Epidermal melanocyte (primary cell): ENCODE results near the gene ATF6.
A peak's percentile ranks its signal among the peaks of the same experiment; 100 is the strongest.
"Not testable (repeated sequence)": the region's sequence is repeated elsewhere in the genome, so short reads cannot be mapped to it uniquely, and the experiment has no call there.

Experiments
- DNase-seq: peaks from one replicate; pipeline ENCODE4 v3.0.0; 2011; ENCODE audit warnings: low spot score; ENCODE audit not compliant: insufficient read length

Gene ATF6

DNA sequence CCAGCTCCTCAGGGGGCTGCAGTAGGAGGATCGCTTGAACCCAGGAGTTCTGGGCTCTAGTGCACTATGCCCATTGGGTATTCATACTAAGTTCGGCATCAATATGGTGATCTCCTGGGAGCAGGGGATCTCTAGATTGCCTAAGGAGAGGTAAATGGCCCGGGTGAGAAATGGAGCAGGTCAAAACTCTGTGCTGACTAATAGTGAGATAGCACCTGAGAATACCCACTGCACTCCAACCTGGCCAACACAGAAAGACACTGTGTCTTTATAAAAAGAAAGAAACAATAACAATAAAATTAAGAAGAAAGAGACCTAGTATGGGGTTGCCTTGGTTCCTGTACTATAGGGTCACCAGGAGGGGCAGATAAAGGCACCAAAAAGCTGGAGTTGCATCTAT, 30.3 kb upstream of the ATF6 start:
- DNase-seq: no peak

DNA sequence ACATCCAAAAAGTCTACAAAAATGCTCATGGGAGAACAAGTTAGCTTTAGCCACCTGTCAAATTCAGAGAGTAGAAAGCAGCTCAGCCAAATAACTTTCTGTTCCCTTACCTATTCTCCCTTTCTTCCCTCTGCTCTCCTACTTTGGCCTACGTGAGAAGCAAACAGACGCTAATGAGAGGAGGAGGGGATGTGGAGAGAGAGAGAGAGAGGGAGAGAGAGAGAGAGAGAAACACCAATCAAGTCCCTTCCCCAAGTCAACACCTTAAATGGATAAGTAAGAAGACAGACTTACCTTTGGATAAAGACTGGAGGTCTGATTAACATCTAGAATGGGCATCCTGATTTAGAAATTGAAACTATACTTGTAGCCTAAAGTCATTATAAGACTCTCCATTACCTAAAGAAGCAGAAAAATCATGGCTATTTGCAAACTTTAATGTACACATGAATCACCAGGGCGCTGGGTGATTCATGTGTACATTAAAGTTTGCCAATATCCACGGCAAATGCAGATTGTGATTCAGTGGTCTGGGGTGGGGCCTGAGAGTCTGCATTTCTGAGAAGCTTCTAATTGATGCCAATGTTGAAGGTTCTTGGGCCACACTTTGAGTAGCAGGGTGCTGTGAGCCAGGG, 29.7 kb upstream of the ATF6 start:
- DNase-seq: no peak

DNA sequence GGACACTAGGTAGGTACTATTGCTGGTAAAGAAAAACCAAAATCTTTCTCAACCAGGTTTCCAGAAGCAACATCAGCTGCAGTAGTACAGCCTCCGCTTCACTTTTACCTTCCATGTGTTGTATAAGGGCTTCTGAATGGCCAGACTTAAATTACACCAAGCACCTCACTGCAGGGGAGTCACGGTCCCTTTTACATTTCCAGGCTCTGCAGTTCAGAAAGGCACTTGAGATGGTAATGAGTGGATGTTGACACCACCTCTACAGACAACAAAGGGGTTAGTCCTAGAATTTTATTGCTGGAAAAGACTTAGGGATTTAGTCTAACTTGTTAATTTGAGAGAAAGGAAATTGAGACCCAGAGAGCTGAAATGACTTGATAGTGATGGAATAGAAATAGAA, 28.5 kb upstream of the ATF6 start:
- no peak for DNase-seq

DNA sequence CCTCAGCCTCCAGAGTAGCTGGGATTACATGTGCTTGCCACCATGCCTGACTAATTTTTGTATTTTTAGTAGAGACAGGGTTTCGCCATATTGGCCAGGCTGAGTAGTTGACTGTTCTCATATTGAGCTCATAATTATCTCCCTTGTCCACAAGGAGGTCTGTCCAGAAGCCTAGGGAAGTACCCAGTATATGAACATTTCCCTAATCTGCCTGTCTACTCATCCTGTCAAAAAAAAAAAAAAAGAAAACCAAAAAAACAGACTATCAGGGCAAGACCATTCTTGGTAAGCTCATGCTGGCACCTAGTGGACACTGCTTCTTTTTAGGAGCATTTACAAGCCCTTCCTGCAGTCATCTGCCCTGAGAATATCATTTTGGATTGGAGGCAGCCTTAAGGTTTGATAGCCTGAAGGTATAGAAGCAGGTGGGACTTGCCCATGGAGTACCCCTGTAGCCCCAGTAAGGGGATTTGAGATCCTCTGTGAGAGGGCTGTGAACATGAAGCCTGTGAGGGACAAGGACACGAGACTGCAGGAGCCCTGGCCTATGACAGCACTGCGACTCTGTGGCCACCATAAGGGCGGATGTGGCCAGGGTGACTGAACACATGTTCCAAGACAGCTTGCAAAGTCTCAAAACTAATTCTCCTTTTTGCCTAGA, 27.4 kb upstream of the ATF6 start:
- peak; percentile 53 for DNase-seq

DNA sequence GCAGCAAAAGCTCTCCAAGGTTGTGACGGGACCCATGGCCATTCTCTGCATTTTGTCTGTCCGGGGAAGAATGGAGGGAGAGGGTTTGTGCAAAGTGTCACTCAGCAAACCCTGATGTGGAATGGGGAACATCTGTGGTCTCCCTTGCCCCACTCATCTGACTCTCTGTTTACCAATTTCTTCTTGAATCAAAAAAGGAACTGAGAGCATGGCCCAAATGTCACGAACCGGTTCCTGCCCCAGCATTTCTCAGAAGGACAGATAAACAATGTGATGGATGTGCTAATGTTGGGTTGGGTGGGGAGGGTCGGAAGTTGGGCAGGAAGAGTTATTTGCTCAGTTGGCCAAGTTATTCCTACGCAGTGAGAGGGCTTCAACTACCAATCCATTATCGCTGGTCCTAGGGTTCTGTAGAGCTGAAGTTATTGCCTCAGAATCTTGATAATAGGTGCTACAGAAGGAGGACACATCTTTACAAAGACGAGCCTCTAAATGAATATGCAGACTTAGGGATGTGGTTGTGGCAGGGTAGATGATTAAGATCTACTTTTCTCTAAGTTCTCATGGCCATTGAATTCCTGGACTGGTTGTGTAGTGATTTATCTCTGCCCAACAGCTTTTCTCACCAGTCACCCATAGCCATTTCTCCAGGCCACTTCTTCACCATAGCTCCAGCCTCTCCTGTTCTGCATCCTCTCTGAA, 26.1 kb upstream of the ATF6 start:
- no peak for DNase-seq

DNA sequence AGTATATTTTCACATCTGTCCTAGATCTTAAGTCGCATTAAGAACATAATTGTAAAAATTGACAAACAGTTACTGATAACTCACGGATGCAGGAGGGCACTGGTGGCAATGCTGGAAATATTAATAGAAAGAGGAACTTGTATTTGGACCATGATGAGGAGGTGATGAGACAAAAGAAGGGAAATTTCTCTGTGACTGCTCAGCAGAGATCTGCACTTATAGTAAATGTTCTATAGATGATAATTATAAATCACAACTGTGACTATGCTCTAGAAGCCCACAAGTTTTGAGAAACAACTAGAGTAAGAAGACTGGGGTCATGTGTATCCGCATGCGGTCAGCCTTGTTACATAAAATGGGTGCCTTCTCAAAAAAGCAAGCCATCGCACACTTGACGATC, 25.2 kb upstream of the ATF6 start:
- no peak for DNase-seq

DNA sequence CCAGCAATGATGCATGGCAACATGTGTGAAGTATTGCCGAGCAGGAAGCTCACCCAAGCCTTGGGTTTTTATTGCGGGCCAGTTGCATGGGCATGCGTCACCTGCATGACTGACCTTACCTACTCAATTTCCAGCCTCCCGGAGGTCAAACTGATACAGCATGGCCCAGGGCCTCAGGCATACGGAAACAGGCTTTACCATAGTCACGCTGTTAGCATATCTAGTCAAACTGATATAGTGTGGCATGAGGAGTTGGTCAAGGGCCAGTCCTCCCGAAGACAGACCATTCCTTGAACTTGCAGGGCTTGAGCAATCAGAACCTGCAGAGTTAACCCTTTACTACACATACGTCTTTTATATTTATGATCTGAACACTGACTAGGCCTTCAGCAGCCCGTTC, 22.9 kb upstream of the ATF6 start:
- no peak for DNase-seq

DNA sequence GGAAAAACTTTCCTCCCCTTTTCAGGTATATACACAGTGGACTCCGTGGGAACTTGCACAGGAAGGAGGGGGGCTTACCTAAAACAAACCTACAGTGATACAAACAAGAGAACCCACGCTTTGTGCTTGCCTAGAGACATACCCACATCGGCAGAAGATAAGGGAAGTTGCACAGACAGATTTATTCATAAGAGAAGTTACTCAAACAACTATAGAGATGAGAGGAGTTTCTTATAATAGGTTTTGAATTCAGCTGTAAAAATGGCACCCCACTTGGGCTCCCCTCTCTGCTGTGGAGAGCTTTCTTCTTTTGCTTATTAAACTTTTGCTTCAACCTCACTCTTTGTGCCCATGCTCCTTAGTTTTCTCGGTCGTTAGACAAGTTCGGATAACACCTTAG, 18.3 kb upstream of the ATF6 start:
- DNase-seq: no peak

DNA sequence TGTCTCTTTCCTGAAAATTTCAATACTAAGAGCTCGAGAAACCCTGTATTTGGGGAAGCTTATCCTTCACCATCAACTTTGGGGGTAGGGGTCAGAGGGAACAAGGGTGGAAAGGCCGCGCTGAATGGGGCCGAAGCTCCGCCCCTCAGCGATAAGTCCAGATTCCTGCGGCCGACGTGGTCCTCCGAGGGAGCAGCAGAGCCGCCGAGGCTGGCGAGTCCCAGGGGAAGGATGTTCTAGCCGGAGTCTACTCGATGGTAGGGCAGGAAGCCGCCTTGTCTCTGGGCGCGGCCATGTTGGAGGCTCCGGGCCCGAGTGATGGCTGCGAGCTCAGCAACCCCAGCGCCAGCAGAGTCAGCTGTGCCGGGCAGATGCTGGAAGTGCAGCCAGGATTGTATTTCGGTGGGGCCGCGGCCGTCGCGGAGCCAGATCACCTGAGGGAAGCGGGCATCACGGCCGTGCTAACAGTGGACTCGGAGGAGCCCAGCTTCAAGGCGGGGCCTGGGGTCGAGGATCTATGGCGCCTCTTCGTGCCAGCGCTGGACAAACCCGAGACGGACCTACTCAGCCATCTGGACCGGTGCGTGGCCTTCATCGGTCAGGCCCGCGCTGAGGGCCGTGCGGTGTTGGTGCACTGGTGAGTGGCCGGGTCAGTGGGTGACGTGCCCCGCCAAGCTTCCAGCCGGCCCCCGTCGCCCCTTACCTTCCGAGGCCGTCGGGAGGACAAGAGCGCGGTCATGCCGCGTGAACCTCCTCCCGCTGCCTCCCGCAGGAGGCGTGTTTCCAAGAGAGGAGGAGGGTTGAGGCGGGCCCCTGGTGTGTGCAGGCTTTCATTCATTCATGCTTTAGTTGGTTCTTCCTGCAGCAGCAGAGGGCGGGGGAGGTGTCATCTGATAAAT, 16.4 kb upstream of the ATF6 start, which contains the start of gene DUSP12:
DUSP12 (plus strand) TSS at position 278 of the 899 bp plus-strand sequence; CDS start at position 294, 16 bp downstream.
- peak; percentile 74 for DNase-seq

DNA sequence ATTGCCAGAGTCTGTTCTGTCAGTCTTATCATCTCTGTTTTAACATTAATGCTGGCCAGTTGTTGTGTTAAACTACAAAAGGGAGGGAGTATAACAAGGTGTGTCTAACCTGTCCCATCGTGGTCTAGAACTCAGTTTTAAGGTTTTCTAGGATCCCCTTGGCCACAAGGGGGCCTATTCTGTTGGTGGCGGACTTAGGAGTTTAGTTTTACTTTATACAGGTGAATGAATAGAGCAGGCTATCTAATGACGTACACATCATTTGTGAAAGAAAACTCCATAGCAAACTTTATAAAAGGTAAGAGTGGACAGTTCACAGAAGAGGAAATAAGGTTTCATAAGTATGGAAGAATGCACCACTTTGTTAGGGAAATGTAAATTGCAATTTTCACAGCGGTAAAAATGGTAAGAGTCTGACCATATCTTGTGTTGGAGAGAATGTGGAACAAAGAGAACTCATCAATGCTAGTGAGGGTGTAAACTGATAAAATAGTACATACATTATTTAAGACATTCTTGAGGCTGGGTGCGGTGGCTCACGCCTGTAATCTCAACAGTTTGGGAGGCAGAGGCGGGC, 2.5 kb upstream of the ATF6 start:
- no peak for DNase-seq

DNA sequence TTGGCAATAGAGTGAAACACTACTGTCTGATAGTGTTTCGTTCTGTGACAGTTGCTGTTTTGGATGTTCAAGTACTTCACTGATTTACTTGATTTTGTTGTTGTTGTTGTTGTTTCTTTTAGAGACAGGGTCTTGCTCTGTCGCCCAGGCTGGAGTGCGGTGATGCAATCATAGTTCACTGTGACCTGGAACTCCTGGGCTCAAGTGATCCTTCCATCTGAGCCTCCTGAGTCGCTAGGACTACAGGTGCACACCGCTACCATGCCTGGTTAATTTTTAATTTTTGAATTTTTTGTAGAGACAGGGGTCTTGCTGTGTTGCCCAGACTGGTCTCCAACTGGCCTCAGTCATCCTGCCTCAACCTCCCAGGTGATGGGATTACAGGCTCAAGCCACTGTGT, 2.3 kb downstream of the ATF6 start:
- DNase-seq: no peak

DNA sequence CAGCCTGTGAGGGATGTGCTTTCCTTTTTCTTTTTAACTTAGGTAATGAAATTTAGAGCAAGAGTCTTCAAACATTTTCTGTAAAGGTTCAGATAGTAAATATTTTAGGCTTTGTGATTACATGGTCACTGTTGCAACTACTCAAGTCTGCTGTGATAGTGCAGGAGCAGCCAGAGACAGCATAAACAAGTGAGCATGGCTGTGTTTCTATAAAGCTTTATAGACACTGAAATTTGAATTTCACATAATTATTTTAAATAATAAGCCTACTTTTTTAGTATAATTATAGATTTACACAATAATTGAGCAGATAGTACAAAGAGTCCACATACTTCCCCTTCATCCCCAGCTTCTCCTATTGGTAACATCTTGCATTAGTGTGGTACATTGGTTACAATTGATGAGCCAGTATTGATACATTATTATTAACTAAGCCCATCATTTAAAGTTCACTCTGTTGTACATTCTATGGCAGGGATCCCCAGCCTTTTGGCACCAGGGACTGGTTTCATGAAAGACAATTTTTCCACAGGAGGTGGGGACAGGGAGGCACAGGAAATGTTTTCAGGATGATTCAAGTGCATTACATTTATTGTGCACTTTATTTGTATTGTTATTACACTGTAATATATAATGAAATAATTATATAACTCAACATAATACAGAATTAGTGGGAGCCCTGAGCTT, 3.0 kb downstream of the ATF6 start:
- no peak for DNase-seq

DNA sequence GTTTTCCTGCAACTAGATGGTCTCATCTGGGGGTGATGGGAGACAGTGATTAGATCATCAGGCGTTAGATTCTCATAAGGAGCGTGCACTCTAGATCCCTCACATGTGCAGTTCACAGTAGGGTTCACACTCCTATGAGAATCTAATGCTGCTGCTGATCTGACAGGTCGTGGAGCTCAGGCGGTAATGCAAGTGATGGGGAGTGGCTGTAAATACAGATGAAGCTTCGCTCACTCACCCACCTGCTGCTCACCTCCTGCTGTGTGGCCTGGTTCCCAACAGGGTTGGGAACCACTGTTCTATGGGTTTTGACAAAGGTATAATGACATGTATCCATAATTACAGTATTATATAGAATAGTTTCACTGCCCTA, 3.5 kb downstream of the ATF6 start:
- DNase-seq: not testable (repeated sequence)

DNA sequence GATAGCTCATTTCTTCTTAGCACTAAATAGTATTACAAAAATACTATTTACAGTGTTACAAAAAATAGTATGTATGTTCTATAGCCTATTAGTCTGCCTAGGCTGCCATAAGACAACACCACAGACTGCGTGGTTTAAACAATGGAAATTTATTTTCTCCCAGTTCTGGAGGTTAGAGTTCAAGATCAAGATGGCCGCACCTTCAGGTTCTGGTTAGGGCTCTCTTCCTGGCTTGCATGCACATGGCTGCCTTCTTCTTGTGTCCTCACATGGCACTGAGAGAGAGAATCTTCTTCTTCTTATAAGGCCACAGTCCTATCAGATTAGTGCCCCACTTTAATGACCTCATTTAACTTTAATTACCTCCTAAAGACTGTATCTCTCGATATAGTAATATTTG, 4.1 kb downstream of the ATF6 start:
- no peak for DNase-seq

DNA sequence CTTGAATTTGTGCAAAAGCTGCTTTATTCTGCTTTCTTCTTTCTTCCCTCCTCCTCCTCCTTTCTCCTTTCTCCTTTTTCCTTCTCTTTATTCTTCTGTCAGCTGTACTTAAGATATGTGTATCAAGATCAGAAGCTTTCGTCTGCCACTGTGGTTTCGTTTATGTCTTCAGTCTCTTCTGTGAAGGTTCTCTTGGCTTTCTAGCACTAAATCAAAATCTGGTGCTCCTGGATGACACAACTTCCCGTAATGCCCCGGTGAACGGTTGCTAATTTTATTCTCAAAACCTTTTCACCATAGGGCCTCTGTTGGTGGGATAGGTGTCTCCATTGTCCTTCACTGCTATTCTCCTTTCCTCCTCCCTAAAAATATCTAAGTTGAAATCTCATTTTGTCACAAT, 5.0 kb downstream of the ATF6 start:
- DNase-seq: no peak

DNA sequence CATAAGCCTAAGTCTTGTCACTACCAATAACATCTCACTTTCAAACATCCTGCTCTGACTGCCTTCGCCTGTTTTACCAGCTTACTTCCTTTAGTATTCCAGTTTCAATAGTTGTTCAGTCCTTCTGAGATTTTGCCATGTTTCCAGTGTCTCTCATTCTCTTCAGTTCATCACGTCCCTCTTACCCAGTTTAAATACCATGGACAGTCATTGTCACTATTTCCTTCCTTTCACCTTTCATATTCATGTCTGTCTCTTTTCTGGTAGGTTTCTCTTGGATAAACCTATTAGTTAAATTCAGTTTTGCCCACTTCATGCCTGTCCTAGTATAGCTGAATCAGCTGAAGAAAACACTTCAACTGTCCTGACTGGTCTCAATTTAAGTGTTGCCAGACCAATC, 5.9 kb downstream of the ATF6 start:
- DNase-seq: no peak

DNA sequence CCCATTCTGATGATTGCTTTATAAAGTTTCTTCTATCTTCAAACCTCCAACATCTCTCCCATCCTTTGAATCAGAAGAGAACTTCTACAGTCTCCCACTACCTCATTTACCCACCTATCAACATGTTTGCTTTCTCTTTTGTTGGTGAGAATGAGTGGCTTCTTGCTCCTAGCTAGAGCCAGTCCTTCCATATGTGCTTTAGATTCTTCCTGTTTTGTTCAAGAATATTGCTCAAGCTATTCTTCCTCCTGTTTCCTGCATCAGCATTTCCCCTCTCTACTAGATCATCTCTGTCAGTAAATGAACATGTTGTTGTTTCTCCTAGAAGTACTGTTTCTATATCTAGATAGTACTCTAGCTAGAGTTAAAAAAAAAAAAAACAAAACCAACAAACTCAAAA, 6.3 kb downstream of the ATF6 start:
- no peak for DNase-seq

DNA sequence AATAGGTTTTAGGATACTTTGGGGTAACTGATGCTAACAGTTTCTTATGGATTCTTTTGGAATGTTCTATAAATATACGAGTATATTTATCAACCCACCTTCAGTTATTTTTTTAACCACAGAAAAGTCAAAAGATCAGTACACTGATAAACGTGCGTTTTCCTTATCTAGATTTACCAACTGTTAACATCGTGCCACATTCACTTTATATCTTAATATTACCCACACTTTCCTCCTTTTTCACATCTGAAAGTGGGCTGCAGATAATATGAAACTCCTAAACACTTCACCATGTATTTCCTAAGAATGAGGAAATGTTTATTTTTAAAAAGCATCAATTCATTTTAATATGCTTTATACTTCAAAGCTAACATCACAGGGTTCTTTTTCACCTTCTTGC, 7.7 kb downstream of the ATF6 start:
- no peak for DNase-seq

DNA sequence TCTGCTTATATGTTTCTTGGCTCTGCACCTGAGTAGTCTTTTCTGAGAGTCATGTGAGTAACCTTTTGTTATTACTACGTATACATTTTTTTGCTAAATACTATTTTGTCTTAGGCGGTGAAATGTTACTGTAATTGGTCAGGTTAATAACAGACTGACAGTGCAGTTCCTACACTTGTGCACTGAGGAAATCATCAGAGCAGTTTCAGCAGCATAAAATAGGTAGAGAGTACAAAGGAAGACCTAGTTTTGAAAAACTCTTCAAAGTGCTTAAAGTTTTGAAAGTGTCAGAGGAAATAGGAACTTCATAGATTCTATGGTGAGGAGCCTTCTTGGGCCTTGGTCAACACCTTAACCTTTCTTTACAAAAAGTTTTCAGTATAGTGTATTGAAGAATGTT, 11.1 kb downstream of the ATF6 start:
- no peak for DNase-seq

DNA sequence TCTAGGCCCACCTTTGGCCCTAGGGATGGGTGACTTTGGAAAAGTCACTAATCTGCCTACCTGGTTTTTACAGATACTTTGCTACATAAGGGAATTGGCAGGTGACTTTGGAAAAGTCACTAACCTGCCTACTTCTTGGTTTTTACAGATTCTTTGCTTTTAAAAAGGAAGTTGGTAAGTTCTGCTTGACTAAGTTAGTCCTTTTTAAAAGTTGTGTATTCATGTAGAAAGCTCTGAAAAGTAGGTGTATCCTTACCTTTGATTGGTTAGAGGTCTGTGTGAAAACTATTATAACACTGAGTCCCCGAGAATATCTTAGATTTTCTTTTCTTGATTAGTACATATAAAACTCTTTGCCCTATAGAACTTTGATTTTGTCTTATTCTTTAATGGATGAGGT, 12.4 kb downstream of the ATF6 start:
- no peak for DNase-seq

DNA sequence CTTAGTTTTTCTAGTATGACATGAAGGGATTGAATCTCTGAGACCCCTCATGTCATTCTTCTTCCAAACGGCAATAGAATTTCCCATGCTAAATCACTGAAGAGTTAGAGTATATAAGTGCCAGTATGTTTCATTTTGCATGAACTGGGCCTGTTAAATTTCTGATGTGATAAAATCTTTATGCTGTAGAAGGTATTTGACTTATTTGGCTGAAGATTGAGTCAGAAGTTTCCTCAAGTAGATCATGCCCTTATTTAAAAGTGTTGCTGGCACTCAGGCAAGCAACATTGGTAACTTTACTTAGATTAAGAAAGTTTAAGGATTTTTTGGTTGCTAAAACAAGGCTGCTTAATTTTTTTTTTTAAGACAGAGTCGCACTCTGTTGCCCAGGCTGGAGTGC, 13.3 kb downstream of the ATF6 start:
- DNase-seq: no peak
